ENCODE results near the gene RPS24. TPM values are rescaled to one million over a fixed set of nuclear protein-coding genes. Genes with fewer than 3 reads are reported as not detected.
"Not testable (repeated sequence)": the region's sequence is repeated elsewhere in the genome, so short reads cannot be mapped to it uniquely, and the experiment has no call there.

The RPS24 gene
- 1,978 and 2,508 TPM in 2 replicates for total RNA-seq

- DNase-seq (ENCODE audit: low read depth), result peak; percentile 96
Observed at GRCh38 chr10:78033637-78034470, at the start of gene RPS24. Gene RPS24, plus strand, starts transcription at chr10:78033863. Its CDS starts 39 bp downstream, at chr10:78033902.

DNA sequence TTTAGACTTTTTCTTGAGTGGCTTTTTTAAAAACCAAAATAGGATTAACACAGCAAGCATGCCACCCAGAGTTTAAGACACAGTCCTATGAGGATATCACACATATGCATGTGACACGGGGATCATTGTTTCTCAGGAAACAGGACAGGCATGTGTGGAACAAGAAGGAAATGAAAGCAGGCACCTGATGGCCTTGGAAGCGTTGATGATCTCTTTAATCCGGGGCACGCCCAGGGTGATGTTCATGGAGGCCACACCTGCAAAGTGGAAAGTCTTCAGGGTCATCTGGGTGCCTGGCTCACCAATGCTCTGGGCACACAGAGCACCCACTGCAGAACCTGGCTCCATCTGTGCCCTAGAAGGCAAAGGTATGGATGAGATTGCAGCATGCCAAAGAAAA lies 48.7 kb upstream of the RPS24 start:
- DNase-seq (ENCODE audit: low read depth), result no peak

DNA sequence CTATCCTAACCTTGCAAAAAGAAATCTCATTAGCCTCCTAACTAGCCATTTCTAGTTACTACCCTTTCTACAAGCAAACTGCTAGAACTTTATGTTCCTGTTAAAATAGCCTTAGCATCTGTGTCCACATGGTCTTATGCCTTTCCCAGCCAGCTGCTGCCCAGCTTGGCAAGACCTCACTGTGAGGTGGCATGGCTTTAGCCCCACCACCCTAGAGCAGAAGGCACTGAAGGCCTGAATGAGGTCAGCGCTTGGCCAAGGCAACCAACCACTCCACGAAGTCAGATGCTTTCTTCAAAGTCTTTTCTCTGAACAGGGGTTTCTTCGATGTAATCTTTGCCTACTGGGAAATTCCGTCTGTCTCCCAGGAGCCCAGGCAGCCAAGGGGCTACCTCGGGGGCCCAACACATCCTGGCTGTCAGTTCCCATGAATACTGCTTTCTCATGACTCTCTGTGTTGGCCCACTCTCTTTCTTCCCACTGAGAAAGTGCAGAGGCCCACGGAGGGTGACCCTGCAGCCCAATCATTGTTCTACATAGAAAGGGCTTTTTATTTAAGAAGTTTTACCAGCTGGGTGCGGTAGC lies 45.9 kb upstream of the RPS24 start:
- no peak for DNase-seq (ENCODE audit: low read depth)

DNA sequence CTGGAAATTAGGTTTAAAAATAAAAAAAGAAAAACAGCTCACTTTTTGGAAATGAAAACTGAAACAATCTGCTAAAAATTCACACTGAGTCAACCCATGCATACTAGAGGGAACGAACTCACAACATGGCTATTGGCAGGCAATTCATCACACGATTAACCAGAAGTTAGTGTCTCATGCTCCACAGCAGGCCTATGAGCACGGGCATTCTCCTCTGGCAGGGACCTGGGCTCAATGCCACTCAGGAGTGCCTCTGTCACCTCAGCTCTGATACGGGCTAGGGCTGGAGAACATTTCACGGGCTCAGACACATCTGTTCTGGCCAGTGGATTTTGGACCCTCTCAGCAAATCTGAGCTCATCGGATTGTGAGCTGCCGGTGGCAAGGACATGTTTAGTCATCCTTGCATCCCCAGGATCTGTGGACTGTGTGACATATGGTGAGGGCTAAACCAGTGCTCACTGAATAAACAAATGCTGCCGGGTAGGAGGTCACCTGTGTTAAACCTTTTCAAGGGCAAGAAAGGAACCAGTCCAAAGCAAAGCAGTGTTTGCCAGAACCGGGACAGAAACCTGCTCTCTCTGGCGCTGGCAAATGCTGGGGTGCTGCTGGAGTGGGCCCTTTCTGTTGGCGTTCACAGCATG lies 44.5 kb upstream of the RPS24 start:
- DNase-seq (ENCODE audit: low read depth), result no peak

DNA sequence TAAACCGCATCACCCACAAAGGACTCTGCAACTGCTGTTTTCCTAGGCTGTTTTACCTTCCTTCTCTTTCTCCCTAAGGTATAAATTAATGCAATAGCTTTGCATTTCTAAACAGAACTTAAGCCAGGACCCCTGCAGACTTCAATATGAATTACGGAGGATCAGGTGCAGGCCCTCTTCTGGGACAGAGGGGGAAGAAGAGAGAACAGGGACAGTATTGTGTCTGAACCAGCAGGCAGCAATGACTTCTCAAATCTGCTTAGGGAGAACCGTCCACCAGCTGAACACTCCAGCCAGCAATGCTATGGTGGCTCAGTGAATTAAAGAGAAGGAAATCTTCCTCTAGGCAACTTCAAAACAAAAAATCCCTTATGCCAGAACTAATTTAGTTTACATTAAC lies 40.0 kb upstream of the RPS24 start:
- DNase-seq (ENCODE audit: low read depth), result no peak

DNA sequence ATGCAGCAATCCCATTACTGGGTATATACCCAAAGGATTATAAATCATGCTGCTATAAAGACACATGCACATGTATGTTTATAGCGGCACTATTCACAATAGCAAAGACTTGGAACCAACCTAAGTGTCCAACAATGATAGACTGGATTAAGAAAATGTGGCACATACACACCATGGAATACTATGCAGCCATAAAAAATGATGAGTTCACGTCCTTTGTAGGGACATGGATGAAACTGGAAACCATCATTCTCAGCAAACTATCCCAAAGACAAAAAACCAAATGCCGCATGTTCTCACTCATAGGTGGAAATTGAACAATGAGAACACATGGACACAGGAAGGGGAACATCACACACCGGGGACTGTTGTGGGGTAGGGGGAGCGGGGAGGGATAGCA lies 34.9 kb upstream of the RPS24 start:
- DNase-seq (ENCODE audit: low read depth), result not testable (repeated sequence)

DNA sequence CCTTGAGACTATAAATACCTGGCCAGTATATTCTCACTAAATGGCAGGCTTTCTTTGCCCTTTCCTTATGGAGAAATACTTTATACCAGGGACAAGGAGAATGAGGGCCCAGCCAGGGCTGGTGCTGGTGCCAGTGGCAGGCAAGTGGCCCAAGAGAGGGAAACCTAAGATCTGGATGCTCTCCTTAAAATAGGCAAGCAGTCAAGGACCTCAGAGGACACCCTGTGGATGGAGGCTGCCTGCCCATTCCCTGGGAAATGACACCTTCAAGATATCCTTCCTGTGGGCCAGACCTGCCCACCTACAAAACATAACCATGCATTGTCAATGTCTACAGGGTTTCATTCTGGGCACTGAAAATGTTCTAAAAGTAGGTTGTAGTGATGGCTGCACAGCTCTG lies 33.5 kb upstream of the RPS24 start:
- no peak for DNase-seq (ENCODE audit: low read depth)

DNA sequence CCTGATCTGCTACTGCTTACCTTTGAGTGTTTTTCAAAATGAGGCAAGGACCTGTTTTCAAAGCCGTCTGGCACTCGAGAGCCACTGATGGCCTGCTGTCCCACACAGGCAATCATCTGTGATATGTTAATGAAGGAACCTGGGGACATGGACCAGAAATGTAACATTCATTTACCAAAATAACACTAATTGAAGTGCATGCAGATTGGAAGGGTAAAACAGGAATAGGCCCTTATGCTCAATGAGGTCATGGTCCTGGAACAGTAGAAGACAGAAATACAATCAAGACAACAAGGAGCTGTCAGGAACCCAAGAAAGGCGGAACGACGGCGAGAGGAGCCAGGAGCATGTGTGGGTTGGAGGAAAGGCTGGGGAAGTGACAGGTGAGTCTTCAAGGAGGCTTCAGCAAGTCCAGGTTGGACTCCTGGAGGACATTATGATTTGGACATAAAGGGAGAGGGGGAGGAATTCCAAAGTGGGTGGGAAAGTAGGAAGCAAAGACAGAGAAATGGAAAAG lies 32.6 kb upstream of the RPS24 start:
- DNase-seq (ENCODE audit: low read depth), result no peak

GRCh38 chr10:78002541-78003288 lies 30.9 kb upstream of the RPS24 start:
- no peak for DNase-seq (ENCODE audit: low read depth)

DNA sequence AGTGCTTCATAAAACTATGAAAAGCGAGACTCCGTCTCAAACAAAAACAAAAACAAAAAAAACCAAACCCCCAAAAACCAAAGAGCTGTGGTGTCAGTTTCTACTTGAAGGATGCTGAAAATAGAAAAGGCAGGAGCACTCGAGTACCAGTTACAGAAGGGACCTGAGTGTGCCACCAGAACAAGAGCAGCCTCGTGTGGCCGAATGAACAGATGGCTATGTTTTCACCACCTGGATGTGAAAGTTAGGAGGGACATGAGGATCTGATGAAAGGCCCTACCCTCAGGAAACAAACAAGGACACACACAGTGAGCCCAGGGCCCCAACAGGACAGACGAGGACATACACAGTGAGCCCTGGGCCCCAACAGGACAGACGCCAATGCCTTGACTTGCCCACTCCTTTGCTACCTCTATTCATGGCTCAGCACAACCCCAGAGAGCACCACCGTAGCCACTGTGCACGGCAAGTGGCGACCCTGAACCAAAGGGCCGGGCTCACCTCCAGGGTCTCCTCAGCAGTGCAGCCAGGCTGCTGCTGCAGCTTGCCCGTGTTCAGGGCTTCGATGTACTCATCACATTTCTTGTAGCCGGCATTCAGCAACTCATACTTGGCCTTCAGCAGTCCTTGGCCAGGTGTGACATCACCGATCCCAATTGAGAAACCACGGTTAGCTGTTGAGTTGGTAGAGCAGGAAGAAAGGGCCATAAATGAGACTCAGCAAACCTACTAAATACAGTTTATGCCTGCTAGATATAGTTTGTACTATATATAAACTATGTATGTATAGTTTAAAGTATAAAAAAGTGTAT lies 29.2 kb upstream of the RPS24 start:
- no peak for DNase-seq (ENCODE audit: low read depth)

DNA sequence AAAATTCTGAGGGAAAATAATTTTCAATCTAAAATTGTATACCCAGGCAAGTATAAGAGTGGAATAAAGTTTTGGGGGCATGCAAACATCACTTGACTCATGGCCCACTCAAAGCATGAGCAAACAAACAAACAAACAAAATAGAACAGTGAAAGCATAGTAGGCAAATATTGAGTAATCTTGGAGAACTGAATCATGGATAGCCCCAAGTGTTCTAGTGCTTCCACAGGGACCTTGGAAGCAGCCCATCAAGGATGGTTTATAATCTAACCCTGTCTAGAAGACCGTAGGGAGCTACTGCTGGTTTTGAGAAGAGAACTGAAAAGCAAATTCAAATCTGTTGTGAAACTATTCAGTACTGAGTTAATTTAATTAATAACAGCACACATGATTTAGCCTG lies 26.5 kb upstream of the RPS24 start:
- no peak for DNase-seq (ENCODE audit: low read depth)

GRCh38 chr10:78009662-78010061 lies 24.0 kb upstream of the RPS24 start:
- DNase-seq (ENCODE audit: low read depth), result no peak

DNA sequence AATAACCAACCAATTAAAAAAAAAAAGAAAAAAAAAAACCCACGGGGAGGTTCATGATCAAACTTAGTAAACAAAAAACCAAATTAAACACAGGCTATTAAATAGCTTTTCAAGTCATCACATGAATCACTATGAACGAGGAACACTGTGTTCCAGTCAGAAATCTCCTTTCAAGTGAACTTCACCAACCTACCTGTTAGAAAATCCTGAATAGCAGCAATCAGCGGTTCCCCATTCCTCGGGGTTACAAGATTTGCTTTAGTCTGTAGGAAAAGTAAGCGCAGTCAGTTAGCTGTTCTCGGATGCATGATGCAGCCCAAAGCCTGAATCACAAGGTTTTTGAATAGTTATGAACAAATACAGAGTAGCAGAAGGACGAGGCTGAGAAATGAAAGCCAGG lies 23.4 kb upstream of the RPS24 start:
- no peak for DNase-seq (ENCODE audit: low read depth)

DNA sequence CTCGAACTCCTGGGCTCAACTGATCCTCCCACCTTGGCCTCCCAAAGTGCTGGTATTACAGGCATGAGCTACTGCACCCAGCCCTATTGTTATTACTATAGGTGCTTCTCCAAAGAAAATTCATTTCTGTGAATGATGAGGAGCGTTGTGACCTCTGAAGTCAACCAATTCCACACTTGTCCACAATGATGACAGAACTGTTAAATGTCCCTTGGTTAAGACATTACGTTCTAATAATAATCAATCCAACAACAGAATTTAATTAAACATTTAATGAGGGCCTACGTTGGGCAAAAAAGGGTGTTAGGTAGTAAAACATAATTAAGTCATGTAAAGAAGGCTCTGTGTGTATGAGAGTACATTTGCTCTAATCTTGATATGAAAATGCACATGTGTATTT lies 22.6 kb upstream of the RPS24 start:
- DNase-seq (ENCODE audit: low read depth), result no peak

GRCh38 chr10:78013564-78013963 lies 20.1 kb upstream of the RPS24 start:
- no peak for DNase-seq (ENCODE audit: low read depth)

DNA sequence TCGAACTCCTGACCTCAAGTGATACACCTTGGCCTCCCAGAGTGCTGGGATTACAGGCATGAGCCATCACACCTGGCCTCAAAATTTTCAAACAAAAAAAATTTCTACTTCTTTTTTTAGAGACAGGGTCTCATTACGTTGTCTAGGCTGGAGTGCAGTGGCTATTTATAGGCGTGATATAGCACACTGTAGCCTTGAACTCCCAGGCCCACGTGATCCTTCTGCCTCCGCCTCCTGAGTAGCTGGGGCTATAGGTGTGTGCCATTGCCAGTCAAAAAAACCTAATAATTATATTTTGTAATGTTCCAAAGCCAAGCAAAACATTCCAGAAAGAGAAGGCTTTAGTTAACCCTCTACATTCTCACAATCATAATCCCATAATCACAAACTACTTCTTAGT lies 18.1 kb upstream of the RPS24 start:
- DNase-seq (ENCODE audit: low read depth), result no peak

GRCh38 chr10:78017856-78018255 lies 15.8 kb upstream of the RPS24 start:
- DNase-seq (ENCODE audit: low read depth), result no peak

- DNase-seq (ENCODE audit: low read depth), result no peak
Observed at GRCh38 chr10:78019264-78019663, 14.4 kb upstream of the RPS24 start.

DNA sequence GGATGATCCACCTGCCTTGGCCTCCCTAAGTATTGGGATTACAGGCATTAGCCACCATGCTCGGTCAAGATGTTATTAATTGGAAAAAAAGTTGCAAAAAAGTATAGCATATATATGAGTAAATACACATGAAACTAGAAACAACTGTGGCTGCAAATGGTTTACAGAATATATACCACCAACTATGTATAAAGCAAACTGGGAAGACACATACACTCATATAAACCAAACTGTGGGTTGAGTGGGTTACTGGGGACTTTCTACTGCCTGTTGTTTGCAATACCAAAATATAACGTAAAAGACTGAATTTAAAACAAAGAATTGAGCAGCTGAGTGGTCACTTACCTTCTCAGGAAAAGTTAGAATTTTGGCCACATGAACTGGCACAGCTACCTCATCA lies 12.5 kb upstream of the RPS24 start:
- DNase-seq (ENCODE audit: low read depth), result no peak

- no peak for DNase-seq (ENCODE audit: low read depth)
Observed at GRCh38 chr10:78023741-78024140, 9.9 kb upstream of the RPS24 start.

DNA sequence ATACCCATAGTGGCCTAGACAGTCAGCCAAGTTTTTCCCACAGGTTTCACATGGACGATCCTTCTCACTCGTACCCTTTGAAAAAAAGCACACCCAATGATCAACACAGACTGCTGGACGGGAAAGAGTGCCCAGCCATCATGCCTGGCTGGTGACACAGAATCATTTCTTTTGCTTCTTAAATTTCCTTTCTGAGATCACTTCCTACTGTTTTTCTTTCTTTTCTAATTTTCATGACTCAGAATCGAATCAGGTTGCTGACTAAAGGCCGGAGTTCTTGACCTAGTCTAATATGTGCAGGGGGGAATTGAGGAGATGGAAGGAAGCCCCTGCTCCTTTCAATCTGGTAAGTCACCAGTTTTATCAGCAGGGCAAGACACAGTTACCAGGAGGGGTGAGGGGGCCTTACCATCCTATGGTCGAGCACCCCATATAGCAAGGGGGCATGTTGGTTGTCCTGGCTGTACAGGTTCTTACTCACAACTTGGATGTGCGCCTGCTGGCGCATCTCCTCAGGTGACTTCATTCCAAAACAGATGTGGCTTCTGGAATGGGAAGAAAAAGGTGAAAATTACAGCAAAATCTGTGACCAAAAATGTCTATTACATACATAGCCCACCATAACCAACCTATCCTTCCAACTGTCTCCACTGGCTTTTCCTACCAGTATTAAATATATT lies 7.8 kb upstream of the RPS24 start:
- peak; percentile 57 for DNase-seq (ENCODE audit: low read depth)

Data from renal cortical epithelial cell (primary cell).